HL-60 (cell line): Measurements from ENCODE around the gene GMEB2.

ENCODE experiments used
- CTCF ChIP-seq: IDR thresholded peaks from one replicate; pipeline ENCODE4 v1.5.1; 2011; ENCODE audit warnings: low read length, control low read depth, inconsistent platforms; ENCODE audit not compliant: insufficient read depth
- GABPA ChIP-seq: IDR thresholded peaks from 2 replicates; pipeline ENCODE4 v1.6.1; 2012; ENCODE audit warnings: low read depth
- POLR2AphosphoS5 ChIP-seq: IDR thresholded peaks from 2 replicates; pipeline ENCODE4 v1.6.1; 2012; ENCODE audit warnings: low read depth
- REST ChIP-seq: IDR thresholded peaks from 2 replicates; pipeline ENCODE4 v1.6.1; 2012; ENCODE audit warnings: low read depth; ENCODE audit not compliant: insufficient replicate concordance

- TF ChIP-seq CTCF (no peak), POLR2AphosphoS5 (no peak), GABPA (no peak), REST (no peak)
These were observed 21.3 kb upstream of the GMEB2 start for GRCh38 chr20:63648190-63648589.
